Stimulated activated CD4-positive, alpha-beta T cell treated with anti-CD3 and anti-CD28 coated beads, Interleukin-15, amount 100 ng/mL, for 1 hour (primary cell): Measurements from ENCODE around the gene NYAP2.
A peak's percentile ranks its signal among the peaks of the same experiment; 100 is the strongest.

Experiments
- DNase-seq, 2 donors: peaks; one replicate each; pipeline ENCODE4 v3.0.0-alpha.2; 2020; ENCODE audit warnings: low read depth in 1 of 2, low spot score in 1 of 2

Gene NYAP2

DNA sequence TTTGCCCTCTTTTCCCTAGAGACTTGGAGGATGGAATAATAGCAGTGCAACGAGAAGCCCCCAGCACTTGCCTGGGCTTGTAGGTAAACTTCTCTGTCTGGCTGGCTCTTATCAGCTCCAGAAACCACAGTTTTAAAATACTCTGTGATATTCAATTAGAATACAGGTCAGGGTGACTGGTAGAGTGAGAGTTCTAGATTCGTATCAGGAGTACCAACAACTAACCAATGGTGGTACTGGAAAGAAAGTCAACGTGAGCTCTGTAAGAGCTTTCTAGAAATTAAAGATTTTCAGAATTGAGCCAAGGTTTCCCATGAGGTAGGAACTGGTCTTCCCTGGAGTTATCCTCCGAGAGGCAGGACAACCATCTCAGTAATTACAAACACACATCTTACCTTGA, 216.9 kb downstream of the NYAP2 start:
- DNase-seq = no peak

DNA sequence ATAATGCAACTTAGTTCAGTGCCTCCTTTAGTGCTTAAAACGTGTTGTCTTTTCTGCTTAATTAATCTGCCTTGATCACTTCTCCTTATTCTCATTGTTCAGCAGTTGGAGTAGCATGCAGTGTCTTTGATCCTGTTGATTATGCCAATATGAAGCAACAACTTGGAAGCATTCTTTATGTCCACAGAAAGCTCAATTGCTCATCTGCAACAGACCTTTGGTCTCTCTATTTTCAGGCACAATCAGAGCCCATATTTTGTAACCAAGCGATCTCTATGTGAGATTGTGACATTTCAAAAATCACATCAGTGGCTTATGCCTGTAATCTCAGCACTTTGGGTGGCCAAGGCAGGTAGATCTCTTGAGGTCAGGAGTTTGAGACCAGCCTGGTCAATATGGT, 217.3 kb downstream of the NYAP2 start:
- DNase-seq = no peak

DNA sequence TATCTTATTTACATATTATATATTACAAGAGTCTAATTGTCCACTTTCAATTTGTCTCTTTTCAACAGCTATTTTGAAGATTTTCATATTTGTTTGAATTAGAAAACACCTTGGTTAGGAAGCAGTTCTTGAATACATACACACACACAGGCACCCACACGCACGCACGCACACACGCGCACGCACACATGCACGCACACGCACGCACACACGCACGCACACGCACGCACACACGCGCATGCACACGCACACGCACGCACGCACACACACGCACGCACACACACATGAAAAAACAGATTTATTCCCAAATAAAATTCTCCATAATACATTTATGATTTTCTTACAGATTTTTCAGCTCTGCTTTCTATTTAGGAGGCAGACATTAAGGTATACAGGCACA, 220.7 kb downstream of the NYAP2 start:
- DNase-seq = no peak

DNA sequence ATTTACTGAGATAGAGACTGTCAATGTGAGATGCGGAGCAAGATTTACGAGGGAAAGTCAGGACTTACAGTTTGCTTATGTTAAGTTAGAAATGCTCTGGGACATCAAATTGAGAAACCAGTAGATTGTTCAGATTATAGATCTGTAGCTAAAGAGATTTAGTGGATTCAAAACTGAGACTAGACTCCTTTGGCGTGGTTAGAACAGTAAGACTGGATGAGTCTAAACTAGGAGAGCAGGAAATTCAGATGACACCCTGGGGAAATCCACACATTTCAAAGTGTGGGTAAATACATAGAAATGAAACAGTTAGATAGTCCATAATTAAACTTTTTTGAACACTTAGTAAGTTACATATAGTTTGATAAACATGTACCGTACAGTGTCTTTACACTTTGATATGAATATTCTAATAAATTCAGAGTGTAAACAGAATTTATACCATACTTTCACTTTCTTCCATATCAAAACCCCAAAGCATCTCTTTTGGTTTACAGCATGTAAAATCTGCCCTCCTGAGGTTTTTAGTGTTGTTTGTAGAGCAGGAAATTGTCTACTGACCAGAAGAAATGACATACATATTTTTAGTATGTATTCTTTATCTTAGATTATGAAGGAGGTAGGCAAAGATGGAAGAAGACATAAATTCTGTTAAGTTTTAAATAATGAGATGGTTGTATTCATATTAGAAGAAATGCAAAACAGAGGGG, 231.5 kb downstream of the NYAP2 start:
- no peak for DNase-seq

DNA sequence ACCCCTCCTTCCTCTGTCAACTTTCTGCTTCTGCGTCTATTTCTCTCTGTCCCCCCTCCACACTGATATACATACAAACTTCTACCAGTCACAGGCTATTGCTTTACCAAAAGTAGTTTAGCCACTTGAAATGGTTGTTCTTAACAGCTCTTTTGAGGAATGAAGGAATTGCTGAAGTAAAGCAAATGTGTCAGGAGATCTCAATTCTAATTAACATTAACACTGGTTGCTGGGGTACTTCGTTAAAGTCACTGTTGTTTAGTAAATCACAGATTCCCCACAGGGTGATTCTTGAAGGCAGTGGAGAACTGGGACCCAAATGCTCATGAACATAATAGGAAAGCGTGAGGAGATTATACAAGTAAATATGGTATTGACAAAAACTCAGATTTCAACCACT, 232.8 kb downstream of the NYAP2 start:
- no peak for DNase-seq

DNA sequence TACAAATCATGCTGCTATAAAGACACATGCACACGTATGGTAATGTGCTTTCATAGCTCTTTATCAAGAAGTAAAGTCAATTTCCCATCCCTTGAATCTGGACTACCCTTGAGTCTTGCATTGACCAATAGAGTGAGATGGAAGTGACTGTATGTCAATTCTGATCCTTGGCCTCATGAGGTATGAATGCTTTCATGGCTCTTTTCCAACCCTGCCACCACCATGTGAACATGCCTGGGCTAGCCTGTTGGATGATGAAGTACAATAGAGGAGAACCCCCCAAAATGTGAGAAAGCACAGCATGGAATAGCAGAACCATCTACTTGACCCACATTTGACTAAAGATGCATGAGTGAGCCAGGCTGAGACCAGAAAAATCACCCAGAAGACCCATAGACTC, 237.0 kb downstream of the NYAP2 start:
- DNase-seq = no peak

DNA sequence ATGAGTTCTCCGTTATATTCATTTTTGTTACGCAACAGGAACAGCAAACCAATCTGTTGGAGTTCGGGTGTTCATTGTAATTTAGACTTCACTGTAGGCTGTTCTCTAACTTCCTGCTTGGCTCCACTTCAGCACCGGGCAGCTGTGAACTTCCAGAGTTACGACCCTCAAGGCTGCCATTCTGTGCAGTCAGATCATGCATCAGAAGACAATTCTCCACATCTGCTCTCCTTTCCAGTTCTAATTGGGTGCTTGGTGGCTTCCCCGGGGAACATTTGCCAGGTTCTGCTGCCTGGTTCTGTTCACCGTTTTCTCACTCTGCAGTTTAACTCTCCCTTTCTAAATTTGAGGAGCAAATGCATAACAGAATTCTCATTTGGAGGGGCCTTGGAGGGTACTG, 237.7 kb downstream of the NYAP2 start:
- DNase-seq = no peak

DNA sequence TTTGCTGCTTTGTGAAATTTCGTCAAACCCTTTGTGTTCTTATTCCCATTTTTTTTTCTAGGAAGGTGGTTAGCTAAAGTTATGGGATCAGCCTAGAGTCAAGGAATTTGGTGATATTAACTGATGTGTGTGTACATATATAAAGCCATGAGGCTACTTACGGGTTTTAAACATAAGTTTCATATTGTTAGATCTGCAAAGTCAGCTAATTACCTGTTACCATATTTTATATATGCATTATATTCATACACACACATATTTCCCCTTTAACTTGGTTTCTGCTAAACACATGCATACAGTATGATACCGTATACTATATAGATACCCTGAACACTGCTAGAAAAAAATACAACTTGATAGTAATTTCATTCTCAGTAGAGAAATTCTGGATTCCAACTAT, 241.0 kb downstream of the NYAP2 start:
- no peak for DNase-seq

DNA sequence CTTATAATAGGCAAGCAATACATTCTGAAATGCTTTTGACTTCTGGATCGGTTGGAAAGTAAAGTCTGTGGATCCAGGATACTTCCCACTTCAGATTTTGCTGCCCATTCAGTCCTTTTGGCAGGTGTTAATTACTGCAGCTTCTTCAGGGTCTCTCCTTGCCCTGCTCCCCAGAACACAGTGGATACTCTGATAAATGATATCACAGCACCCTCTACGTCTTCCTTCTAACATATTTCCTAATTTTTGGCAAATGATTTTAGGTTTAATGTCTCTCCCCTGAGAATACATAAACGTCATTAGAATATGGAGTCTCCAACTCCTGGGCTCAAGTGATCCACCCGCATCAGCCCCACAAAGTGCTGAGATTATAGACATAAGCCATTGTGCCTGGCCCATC, 249.8 kb downstream of the NYAP2 start:
- DNase-seq = no peak

DNA sequence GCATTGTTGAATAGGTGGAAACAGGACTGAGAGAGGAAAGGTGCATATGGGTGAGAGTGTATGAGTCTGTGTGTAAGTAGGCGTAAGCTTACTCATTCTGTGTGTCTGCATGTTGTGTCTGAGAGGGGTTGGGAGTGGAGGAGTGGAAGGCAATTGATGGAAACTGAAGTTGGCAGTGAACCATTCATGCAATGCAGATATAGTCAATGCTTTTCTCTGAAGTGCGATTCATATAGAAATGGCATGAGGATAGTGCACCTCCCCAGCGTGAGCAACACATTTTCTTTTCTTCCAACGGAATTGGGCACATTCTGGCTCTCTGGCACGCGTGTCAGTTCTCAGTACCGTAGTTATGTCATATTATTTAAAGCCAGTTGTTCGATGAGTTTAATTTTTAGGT, 250.5 kb downstream of the NYAP2 start:
- no peak for DNase-seq

DNA sequence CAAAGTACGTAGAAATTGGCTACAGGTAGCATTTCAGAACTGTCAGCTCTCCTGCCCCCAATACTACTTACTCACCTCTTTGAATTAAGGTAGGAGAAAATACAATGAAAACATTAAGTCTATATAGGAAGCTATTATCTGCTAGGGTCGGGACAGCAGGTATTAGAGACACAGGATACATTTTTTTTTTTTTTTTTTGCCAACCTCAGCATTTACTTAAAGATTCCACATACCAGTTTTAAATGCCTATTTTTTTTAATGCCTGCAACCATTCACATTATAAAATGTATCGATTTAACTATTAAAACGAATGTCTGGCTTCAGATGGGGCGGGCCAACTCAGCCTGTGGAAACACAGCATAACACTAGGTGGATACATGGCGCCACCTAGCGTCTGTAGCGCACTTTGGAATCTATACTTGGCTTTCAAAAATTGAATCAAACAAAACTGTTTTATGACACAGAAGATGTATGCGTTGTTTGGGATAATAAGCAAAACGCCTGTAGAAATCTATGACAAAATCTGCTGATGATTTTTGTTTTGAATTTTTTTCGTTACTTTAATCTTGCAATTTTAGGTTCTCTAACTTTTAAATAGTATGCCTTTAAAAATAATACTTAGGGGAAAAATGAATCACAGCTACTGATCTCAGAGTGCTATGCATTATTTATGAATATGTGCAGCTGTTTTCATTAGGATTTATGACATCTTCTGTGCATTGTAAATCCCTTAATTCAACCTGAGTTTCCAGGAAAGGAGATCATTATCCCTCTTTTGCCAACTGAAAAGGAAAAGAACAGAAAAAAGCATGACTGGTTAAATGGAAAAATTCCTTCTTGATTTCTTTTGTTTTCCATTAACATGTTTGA, 261.0 kb downstream of the NYAP2 start:
- DNase-seq = peak; percentile 36 to 66

DNA sequence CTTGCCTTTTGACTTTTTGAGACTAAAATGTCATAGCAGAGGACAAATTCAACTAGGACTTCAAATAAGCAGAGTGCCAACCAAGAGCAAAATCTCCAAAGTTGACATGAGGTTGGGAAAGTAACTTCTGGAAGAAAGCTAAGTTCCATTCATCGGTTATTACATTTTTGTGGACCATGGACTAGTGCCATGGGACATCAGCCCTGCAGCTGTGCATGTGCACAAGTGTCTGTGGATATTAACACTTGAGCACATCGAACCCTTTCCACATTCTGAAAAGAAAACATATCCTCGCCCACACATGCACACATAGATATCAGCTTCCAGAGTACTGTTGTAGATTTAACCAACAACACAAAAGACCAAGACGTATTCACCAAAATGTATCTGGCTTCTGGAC, 262.6 kb downstream of the NYAP2 start:
- DNase-seq = no peak

DNA sequence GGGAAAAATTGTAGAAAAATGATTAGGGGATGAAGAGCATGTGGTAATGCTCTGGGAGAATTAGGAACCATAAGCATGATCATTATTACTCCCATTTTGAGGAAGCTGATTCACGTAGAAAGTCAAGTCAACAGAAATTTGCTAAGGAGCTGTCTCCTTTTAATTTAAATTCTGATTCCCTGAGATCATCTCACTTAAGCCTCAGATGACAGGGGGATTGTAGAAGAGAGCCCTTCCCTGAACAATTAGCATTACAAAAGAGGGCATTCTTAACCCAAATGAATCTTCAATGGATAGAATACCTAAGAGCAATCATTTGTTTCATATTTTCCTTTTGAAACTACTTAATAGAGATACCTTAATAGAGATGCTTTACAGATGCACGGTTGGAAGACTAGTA, 267.9 kb downstream of the NYAP2 start:
- DNase-seq = no peak

DNA sequence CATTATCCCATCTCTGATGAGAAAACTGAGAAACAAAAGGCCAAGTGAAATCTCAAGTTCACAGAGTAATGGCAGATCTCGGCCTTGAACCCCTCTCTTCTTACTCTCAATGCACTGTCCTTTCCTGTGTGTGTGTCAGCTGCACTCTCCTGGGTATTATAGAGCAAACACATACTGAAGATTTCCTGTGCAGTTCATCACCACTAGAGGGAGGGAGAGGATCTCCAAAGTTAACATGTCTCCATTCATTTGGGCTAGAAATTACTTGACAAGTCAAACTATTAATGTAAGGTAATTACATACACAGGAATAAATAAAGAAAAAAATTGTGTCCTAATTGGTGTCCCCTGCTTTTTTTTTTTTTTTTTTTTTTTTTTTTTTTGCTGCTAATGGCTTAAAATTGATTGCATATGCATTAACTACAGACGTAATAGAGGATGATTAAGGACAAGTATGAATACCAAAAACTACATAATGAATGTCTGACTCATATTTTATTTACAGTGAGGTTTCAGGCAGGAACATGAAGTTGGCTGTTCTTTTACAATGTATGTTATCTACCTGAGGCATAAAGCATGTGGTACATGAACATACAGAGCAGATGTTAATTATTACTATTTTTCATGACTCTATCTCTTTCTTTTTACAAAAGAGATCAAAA, 269.2 kb downstream of the NYAP2 start:
- no peak for DNase-seq

DNA sequence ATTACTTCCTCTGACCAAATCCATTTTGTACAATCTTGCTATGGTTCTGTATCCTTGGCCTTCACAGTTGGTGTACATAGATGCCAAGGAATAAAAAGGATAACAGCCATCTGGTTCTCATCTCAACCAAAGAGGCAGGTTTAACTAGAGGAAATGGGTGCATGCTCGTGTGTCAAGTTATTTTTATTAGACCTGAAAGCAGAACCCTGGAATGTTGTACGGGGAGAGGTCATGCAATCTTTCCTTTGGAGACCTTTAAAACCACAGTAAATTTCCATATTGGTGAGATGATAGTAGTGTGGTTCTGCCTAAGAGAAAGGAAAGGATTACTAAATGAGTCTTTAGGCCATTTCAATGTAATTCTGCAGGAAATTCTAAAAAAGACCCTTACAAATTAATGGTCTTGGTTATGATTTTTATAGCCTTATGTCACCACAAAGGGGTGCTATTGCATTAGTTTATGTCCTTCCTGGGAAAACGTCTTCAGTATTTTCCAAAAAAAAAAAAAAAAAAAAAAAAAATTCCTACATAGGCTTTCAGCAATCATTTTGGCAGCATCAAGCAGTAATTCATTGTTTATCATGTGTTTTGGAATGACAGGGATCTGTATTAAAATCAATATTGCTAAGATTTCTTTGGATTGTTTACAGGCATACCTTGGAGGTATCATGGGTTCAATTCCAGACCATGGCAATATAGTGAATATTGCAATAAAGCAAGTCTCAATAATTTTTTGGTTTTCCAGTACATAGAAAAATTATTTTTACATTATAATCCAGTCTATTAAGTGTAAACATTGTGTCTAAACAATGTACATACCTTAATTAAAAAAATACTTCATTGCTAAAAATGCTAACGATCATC, 270.8 kb downstream of the NYAP2 start:
- no peak for DNase-seq

DNA sequence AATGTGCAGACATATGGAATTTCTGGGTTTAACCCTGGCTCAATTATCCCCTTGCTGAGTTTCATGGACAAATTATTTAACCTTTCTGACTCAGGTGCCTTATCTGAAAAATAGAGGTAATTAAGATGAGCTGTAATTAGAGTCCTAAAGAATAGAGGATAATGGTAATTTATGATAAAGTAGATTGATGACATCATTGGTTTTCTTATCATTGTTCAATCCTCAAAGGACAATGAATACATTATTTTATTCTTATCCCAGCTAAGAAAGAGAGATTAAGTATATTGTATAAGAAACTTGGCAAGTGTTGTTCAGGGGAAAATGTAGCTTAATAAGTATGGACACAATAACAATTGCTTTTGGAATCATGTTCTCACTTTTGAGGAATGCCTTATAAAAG, 279.3 kb downstream of the NYAP2 start:
- no peak for DNase-seq

DNA sequence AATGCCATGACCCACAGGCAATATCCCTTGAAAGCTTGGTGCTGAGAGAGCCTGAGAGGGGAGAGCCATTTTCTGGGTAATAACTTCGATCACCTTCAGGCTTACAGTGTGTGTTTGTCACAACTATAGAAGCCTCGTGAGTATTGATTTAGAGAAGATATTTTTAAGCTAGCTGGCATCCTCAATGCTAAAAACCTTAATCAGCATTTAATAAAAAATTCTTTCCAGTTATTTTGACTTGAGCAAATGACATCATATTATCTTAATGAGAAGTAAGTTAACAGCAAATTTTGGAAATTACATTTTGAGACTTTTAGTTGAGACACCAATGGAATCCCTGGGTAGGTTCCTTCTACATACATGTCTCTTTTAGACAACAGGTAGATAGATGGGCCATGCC, 283.7 kb downstream of the NYAP2 start:
- no peak for DNase-seq

DNA sequence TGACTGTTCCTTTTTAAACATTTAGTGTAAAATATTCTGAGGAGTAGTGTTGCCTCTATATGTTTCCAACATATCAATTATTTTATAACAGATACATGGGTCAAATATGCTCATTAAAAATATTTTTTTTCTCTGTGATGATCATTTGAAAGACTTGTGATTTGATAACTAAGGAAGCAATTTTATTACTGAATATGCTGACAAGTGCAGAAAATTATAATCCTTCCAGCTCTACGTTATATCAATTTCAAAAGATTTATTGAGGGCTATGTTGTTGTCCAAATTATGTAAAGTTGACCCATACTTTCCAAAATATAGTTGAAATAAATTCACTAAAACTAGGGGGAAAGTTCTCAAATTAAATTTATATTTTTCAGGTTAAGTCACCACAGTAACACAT, 290.6 kb downstream of the NYAP2 start:
- DNase-seq = no peak

DNA sequence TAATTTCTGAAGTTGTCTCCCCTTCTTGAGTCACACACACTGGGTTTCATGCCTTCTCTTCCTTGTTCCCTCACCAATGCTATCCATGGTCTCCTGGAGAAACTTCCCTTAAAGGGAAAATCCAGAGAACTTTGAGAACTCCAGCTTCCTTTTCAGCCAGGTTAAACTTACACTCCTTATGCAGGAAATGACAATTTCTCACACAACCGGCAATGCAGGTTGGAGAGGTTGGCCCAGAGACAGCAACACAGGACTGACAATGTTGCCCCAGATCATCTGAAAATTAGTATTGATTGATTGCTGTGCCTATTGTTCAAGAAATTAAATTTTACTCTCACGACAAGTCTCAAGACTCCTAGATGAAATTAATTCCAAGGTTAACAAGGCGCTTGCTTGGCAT, 292.2 kb downstream of the NYAP2 start:
- DNase-seq = no peak

DNA sequence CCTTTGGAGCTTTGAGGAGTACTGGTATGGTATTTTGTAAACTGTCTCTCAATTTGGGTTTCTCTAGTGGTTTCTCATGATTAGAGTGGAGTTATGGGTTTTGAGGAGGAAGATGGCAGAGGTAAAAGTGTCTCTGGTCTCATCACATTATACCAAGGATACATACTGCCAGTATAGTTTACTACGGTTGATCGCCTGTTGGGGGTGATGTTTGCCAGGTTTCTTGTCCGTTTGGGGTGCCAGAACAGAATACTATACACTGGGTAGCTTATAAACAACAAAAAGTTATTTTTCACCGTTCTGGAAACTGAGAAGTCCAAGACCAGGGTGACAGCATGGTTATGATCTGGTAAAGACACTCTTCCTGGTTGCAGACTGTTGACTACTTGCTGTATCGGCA, 293.7 kb downstream of the NYAP2 start:
- no peak for DNase-seq

DNA sequence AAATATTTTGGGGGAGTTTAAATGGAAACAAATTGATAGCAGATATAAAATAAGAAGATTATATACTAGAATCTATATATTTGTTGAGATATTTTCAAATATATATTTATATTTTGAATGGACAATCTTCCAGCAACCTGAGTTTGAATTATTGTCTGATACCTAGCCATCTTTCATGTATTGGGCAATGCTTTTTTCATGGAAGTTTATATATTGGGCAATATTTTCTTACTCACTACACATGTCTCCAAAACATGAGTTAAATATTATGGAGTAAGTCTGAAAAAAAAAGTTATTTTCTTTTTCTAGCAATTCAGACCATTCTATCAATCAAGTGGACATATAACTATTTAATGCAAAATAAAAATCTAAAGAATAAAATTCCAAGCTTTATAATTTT, 295.2 kb downstream of the NYAP2 start:
- no peak for DNase-seq
